ENCODE data around the gene MBD5. TPM values are rescaled to one million over a fixed set of nuclear protein-coding genes. Genes with fewer than 3 reads are reported as not detected.

Gene MBD5
- total and polyA plus RNA-seq, 2 experiments from 2014 or later: 12.1 to 23.4 TPM

GRCh38 chr2:148565272-148565894 is 544.5 kb downstream of the MBD5 start:
- in situ Hi-C loops (cut with MboI): no loop called here
- Histone ChIP-seq H3K4me1 (ENCODE audit: insufficient read depth) (no peaks in the 10 kb centered on the region), H2AFZ (no peak overlapping the region), H3F3A (ENCODE audit: insufficient read depth) (no peaks in the 10 kb centered on the region), H3K36me3 (ENCODE audit: low read depth) (no peaks in the 10 kb centered on the region), H3K4me2 (ENCODE audit: unreplicated experiment) (no peak overlapping the region), H4K20me1 (ENCODE audit: insufficient read depth) (no peaks in the 10 kb centered on the region), H3K27ac (no peak overlapping the region), H3K9ac (no peak overlapping the region), H3K27me3 (replicated peaks; ENCODE audit: insufficient read depth) (no peaks in the 10 kb centered on the region), H3K4me3 (no peak overlapping the region), H3K9me3 (ENCODE audit: low read depth) (no peaks in the 10 kb centered on the region), H3K9me2 (ENCODE audit: insufficient read depth) (no peaks in the 10 kb centered on the region), H3K79me2 (ENCODE audit: insufficient read depth) (no peaks in the 10 kb centered on the region)
- DNase-seq: no peak
- TF ChIP-seq EZH2phosphoT487 (IDR thresholded peaks at IDR 0.05; ENCODE audit: insufficient read depth, low read depth) (no peak), EZH2 (IDR thresholded peaks at IDR 0.05; ENCODE audit: insufficient read depth, poor library complexity, severe bottlenecking) (no peak)
- WGBS, 2 experiments (ENCODE audit: low coverage in 1 of 2, low lambda C conversion rate in 2 of 2, missing lambda C conversion rate in 2 of 2): 54 to 56% methylated on average over 4 of the region's 4 CpGs

Small RNA genes lying within 50 kb of the gene (small RNA-seq; reads per million reads assigned to genes)
- not detected for gene RF00554 (ENCODE audit: low read depth, low replicate concordance)

Other genes starting within 250 kb of the MBD5 start
- gene ACVR2A, start 176.1 kb upstream of the MBD5 start, total RNA-seq (2014; rRNA removed; shearing (Covaris generic)): 17.5 and 24.0 TPM in 2 replicates
- gene ACVR2A, start 176.1 kb upstream of the MBD5 start, polyA plus RNA-seq (2016; fragmentation: Nextera tagmentation; extraction: Ambion mirVana): 32.0 and 33.1 TPM in 2 replicates
- 39.5 and 51.4 TPM in 2 replicates for gene ORC4, start 354 bp upstream of the MBD5 start, total RNA-seq (2014; rRNA removed; shearing (Covaris generic))
- 39.1 and 42.7 TPM in 2 replicates for gene ORC4, start 354 bp upstream of the MBD5 start, polyA plus RNA-seq (2016; fragmentation: Nextera tagmentation; extraction: Ambion mirVana)